ENCODE measurements around the gene TRIM63. TPM values are rescaled to one million over a fixed set of nuclear protein-coding genes. Genes with fewer than 3 reads are reported as not detected.

The TRIM63 gene
- total RNA-seq, 1 experiment from 2014 or later: not detected

DNA sequence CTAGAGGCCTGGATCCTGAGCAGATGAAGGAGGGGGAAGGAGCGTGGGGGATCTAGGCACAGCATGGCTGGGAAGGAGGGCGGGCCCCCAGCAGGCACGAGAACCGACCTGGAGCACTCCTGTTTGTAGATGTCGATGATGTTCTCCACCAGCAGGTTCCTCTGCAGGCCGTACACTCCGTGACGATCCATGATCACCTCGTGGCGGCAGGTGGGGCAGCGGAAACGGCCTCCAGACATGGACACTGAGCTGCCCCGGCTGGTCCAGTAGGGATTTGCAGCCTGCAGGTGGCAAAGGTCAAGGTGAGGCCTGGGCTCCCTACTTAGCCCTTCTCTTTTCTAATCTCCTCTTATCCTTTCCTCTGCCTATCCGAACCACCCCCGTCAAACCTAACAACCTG lies 1.3 kb downstream of the TRIM63 start:
- H3K56ac ChIP-seq (ENCODE audit: insufficient read length, low read depth, low read length): no peak overlapping the region
- no peaks in the 10 kb centered on the region for H3K79me2 ChIP-seq (ENCODE audit: insufficient read depth, low read length)
- no peaks in the 10 kb centered on the region for H3K23me2 ChIP-seq (ENCODE audit: insufficient read length, low read depth, low read length, poor library complexity, severe bottlenecking)
- no peaks in the 10 kb centered on the region for H3K79me1 ChIP-seq (ENCODE audit: insufficient read depth, low read depth, low read length, poor library complexity, severe bottlenecking)
- H2BK15ac ChIP-seq (ENCODE audit: low read depth, low read length): no peak overlapping the region
- peak overlapping the region; percentile 27; the same call in 1 of the 2 replicates for H3K14ac ChIP-seq (ENCODE audit: insufficient read depth, low read length)
- no CpG with 5 or more reads among the region's 15 CpGs for WGBS (ENCODE audit: extremely low coverage, insufficient read length, low lambda C conversion rate)
- no peaks in the 10 kb centered on the region for H3K27me3 ChIP-seq (ENCODE audit: insufficient read depth, low read length)
- H2BK12ac ChIP-seq (ENCODE audit: insufficient read length, low read depth, low read length): no peak overlapping the region
- no peaks in the 10 kb centered on the region for H4K20me1 ChIP-seq (ENCODE audit: control insufficient read depth, insufficient read depth, insufficient read length)
- H3K4me1 ChIP-seq (ENCODE audit: insufficient read depth, low read length): no peaks in the 10 kb centered on the region
- no peak overlapping the region for H3K23ac ChIP-seq (ENCODE audit: insufficient read length, low read depth, low read length)
- no peak overlapping the region for H3K4me2 ChIP-seq (ENCODE audit: insufficient read depth, insufficient read length, low read length)
- no peak for TF ChIP-seq CTCF (conservative IDR thresholded peaks at IDR 0.05)
- peaks cover 27% of the 10 kb centered on the region for H3K27me3 Mint-ChIP-seq (ENCODE audit: low read depth)
- no peak overlapping the region for H4K91ac ChIP-seq (ENCODE audit: insufficient read length, low read depth, low read length)
- H3K36me3 Mint-ChIP-seq (ENCODE audit: insufficient read depth in 1 of 3, low read depth in 3 of 3): no peaks in the 10 kb centered on the region
- H3K4me3 Mint-ChIP-seq: no peak overlapping the region; a peak in 1 of 5 replicates
- H2AK5ac ChIP-seq (ENCODE audit: insufficient read length, low read length): no peak overlapping the region
- DNase-seq: no peak
- no peak overlapping the region for H3T11ph ChIP-seq (ENCODE audit: low read length)
- peaks cover 10 to 20% of the 10 kb centered on the region in 2 experiments for H3K4me1 Mint-ChIP-seq
- H3K9ac ChIP-seq (ENCODE audit: extremely low read depth, insufficient read length, low read length): no peak overlapping the region
- H3K18ac ChIP-seq (ENCODE audit: insufficient read length, low read depth, low read length): no peak overlapping the region
- H3K9me3 ChIP-seq (ENCODE audit: control insufficient read depth, low read depth, low read length): no peaks in the 10 kb centered on the region
- no peak overlapping the region for H3K4ac ChIP-seq (ENCODE audit: low read depth, low read length)
- no peaks in the 10 kb centered on the region for H3K9me3 Mint-ChIP-seq
- no peak overlapping the region for H3K27ac ChIP-seq (ENCODE audit: insufficient read length, low read depth, low read length)
- no peak overlapping the region for H2BK5ac ChIP-seq (ENCODE audit: insufficient read length, low read length)
- no peak overlapping the region for H3K27ac Mint-ChIP-seq
- no peak overlapping the region for H2BK20ac ChIP-seq (ENCODE audit: low read depth, low read length, poor library complexity, severe bottlenecking)
- no peak overlapping the region for H2AFZ ChIP-seq (ENCODE audit: low read length)
- H4K8ac ChIP-seq (replicated peaks; ENCODE audit: insufficient read length, low read depth, low read length): no peak overlapping the region
- H2BK120ac ChIP-seq (ENCODE audit: low read depth, low read length, poor library complexity, severe bottlenecking): no peak overlapping the region
- H4K5ac ChIP-seq (ENCODE audit: insufficient read length, low read depth, low read length): no peak overlapping the region
